Liver (tissue), 3 donors: ENCODE data around the gene BARX2.

Source experiments
- CTCF ChIP-seq: fragments of 150-350 bp; IDR thresholded peaks from 2 replicates; pipeline ENCODE4 v1.5.1; 2017; ENCODE audit warnings: improper control_type of control experiment, low read depth, low read length; ENCODE audit not compliant: missing input control
- TAF1 ChIP-seq: conservative IDR thresholded peaks from 2 replicates; pipeline ENCODE4 v1.6.1; 2016; ENCODE audit warnings: antibody characterized with exemption, mild to moderate bottlenecking
- donor health status: healthy.
- donor health status: healthy.

- no peak for TF ChIP-seq TAF1
- no peak for TF ChIP-seq CTCF
These were observed 59.2 kb downstream of the BARX2 start for GRCh38 chr11:129434641-129435498.
